HG03354 (cell line): ENCODE results near the gene SLC6A8.
"Not testable (repeated sequence)": the region's sequence is repeated elsewhere in the genome, so short reads cannot be mapped to it uniquely, and the experiment has no call there.

Source experiments
- ATAC-seq: cut with Tn5 transposase; IDR thresholded peaks from one replicate; pipeline ENCODE4 v1.9.1; 2021; ENCODE audit warnings: mild to moderate bottlenecking; ENCODE audit not compliant: unreplicated experiment, poor library complexity, severe bottlenecking

SLC6A8 gene

GRCh38 chrX:153670748-153671588, 16.8 kb upstream of the SLC6A8 start:
- ATAC-seq = no peak

DNA sequence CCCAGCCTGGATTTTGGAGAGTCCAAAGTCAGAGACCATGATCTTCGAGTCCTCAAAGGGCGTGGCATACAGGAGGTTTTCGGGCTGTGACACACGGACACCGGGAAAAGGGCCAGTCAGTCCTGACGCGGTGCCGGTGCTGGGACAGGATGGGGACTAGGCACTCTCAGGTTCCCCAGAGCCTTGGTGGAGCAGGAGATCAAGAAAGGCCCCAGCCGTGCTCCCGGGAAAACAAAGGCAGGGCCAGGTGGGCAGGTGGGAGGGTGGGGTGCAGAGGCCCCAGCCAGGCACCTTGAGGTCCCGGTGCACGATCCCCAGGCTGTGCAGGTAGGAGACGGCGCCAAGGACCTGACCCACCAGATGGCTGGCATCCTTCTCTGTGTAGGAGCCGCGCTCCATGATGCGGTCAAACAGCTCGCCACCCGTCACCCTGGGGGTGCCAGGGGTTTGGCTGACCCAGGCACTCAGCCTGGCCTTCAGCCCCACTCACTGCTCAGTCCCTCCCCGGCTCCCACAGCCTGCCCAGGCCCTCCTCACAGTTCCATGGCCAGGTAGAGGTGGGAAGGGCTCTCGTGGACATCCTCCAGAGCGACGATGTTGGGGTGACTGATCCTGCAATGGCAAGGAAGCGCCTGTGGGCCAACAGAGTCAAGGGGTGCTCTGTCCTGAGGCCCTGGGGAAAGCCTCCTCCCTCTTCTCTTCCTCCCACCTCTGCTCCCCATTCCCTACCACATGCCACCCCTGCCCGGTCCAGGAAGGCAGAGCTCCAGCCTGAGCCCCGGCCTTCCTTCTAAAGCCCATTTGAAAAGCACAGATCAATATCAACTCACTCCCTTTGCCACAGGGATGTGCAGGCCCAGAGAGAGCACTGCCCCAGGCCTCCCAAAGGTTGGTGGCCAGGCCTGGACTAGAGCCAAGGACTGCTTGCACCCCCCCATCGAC, 15.9 kb upstream of the SLC6A8 start:
- no peak for ATAC-seq

DNA sequence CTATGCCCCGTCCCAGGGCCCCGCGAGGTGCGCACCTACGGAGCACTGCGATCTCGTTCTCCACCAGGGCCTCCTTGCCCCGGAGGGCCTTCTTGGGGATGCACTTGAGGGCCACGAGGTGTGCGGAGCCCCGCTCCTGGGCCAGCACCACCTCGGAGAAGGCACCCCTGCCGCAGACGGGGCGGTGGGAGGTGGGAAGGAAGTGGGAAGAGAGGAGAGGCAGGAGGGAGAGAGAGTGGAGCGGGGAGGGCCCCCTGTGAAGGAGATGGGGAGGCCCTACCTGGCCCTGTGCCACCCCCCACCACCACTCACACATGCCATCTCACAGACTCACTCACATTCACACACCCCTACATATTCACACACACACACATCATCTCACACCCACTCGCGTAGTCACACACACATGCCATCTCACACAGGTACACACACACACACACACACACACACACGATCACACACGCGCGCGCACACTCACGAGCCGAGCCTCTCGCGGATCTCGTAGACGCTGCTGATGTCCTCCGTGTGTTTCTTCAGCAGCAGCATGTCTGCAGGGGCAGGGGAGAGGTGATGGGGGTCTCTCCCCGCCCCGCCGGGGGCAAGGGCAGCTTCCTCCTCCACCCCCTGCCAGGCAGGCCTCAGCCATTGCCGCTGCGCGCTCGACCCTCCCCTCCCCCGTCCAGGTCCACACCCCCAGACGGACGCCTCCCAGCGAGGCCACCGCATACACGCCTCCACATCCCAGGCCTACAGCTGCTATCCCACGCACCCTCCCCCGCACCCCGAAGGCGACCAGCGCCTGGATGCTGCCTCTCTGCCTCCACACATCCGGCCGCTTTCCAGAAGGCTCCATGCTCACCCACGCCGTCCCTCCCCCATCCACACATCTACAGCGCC, 14.9 kb upstream of the SLC6A8 start:
- ATAC-seq = no peak

DNA sequence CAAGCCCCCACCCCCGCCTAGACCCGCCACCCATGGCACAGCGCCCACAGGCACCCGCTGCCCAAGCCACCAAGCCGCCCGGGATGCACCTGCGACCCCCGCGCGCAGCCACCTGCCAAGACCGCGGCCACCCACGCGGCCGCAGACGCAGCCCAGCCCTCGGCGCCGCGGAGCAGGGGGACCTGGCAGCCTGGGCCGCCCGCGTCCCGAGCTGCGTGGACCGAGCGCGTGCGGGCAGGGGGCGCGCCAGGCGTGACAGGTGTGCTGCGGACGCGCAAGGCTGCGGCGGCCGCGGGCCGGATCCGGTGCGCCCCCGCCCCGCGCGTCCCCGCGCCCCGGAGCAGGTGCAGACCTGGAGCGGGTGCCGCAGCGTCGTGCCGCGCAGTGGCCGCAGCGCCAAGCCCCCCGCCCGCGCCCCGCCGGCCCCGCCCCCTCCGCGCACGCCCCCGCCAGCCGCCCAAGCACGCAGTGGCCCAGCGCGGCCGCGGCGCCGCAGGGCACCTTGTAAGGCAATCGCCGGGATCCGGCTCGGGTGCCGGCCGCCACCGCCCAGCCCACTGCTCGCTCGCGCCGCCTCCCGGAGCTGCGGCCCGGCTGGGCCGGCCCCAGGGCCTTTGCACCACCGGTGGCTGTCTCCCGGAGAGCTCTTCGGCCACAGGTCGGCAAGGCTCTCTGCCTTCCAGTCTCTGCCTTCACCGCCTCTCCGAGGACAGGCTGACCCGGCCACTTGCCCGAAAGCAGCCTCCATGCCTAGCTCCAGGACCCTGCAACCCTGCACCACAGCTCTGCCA, 14.1 kb upstream of the SLC6A8 start, which contains the start of gene PNCK:
PNCK (minus strand) TSS at position 386 of the 791 bp plus-strand sequence. CDS start 737 bp downstream, outside the sequence.
- no peak for ATAC-seq

DNA sequence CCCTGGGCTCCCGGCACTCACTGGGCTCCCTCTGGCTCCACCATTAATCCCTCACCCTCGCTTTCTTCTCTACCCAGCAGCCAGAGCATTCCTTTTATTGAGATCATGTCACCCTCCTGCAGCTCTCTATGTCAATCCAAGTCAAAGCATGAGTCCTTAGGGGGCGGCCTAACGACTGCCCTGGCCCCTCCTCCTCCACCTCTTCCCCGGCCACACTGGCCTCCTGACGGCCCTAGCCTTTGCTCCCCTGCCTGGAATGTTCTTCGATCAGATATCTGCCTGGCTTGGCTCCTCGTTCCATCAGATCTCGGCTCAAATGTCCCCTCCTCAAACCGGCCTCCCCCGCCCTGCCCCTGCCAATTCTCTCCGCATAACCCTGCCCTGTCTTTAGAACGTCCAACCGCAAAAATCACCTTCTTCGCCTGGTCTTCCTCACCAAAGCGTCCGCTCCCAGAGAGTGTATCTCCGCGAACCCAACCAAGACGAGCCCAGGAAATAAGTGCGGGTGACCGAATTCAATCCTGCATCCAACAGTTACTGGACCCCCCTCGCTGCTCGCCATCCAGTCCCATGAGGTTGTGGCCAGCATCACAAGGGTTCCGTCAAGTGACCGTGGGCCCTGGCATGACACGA, 13.4 kb upstream of the SLC6A8 start:
- no peak for ATAC-seq

- no peak for ATAC-seq
Observed at GRCh38 chrX:153681175-153681574, 6.6 kb upstream of the SLC6A8 start.

DNA sequence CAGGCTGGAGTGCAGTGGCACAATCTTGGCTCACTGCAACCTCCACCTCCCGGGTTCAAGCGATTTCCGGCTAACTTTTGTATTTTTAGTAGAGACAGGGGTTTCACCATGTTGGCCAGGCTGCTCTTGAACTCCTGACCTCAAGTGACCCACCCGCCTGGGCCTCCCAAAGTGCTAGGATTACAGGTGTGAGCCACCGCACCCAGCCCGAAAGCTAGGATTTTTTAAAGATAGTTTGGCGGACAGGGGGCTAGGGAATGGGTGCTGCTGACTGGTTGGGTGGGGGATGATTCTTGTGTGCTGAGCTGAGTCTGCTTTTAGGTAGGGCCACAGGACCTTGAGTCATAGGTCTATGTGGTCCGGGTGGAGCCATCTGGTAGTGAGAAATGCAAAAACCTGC, 4.2 kb upstream of the SLC6A8 start:
- ATAC-seq = not testable (repeated sequence)

DNA sequence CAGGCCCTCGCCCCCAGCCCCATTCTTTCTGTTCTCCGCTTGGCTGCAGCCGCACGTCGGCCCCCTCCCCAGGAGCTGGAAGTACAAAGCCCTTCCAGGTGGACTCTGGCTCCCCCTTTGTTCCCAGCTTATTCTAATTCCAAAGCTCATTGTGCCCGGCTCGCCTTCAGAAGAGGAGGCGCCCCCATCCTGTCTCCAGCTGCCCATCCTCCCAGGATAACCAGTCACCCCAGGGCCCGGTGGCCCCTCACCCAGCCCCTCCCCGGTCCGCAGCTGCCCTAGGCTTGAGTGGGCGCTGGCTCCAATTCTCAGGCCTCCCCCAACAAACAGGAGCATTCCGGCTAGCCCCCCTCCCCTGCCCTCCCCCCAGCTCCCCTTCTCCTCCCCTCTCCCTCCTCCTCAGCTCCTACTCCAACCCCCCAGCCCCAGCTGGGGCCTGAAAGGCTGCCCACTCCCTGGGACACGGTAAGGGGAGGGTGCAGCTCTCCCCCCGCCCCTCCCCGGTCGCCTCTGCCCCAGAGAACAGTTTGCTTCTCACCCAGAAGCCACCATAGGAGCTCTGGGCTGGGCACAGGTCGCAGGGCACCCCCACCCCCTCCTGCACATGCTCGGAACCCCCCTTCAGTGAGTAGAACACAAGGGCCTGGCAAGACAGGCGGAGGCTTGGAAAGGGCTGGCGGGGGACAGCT, 3.1 kb upstream of the SLC6A8 start:
- no peak for ATAC-seq

DNA sequence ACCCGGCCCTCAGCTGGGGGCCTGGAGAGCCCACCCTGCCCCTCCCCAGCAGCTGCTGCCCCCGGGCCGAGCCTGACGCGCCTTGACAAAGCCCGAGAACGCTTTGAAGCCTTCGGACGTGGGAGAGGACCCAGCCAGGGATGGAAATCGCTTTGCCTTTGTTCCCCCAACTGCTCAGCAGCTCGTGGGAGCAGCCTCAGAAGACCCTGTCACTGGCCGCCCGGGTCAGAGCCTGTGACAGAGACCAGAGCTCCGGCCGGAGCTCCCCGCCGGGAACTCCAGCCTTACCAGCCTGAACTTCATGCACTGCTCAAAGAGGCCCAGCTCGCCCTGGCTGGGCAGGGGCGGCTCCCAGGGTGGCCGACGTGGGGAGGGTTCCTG, 2.6 kb upstream of the SLC6A8 start:
- no peak for ATAC-seq

GRCh38 chrX:153685751-153686696, 1.7 kb upstream of the SLC6A8 start:
- ATAC-seq = no peak

GRCh38 chrX:153686711-153687110, 1.0 kb upstream of the SLC6A8 start:
- no peak for ATAC-seq

DNA sequence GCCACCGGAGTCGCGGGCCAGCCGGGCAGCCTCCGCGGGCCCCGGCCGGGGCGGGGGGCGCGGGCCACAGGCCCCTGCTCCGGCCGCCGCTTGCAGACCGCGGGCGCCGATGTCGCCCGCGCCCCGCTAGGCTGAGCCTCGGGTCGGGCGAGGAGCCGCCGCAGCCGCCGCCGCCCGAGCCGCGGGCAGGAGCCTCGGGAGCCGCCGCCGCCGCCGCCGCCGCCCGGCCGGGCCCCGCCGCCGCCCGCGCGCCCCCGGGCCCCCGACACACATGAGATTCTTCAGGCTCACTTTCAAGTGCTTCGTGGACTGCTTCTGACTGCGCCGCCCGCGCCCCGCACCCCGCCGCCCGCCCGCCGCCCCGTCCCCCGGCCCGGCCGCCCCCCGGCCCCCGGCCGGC, 345 bp downstream of the SLC6A8 start:
- no peak for ATAC-seq

DNA sequence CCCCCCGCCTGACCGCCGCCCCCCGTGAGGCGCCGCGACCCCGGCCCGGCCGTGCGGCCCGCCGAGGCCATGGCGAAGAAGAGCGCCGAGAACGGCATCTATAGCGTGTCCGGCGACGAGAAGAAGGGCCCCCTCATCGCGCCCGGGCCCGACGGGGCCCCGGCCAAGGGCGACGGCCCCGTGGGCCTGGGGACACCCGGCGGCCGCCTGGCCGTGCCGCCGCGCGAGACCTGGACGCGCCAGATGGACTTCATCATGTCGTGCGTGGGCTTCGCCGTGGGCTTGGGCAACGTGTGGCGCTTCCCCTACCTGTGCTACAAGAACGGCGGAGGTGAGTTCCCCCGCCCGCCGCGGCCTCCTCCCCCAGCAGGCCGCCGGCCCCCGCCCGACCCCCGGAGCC, 780 bp downstream of the SLC6A8 start:
- no peak for ATAC-seq

DNA sequence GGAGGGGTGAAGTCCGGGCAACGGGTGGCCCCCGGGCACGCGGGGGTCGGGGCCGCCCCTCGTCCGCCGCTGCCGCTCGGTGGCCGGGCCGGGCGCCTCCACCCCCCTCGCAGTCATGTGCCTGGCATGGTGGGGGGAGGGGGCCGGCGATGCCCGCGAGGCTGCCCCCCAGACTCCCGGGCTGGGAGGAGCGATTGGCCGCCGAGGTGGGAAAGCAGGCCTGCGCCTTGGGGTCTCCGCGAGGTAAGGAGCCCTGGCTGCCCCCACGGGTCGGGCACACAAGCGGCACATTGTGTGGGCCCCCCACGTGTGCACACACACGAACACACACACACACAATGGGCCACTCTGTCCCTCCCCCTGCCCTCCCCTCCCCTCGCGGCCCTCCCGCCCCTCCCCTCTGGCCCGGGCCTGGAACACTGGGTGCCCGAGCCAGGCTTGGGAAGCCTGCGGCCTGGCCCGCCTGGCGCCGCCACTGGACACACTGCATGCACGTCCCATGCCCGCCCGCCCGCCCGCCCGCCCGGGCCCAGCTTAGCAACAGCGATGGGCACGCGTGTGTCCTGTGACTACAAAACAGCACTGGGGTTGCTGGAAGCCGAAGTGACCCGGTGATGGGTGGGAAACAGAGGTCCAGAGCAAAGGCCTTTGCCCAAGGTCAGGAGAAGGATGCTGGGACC, 1.3 kb downstream of the SLC6A8 start:
- no peak for ATAC-seq

DNA sequence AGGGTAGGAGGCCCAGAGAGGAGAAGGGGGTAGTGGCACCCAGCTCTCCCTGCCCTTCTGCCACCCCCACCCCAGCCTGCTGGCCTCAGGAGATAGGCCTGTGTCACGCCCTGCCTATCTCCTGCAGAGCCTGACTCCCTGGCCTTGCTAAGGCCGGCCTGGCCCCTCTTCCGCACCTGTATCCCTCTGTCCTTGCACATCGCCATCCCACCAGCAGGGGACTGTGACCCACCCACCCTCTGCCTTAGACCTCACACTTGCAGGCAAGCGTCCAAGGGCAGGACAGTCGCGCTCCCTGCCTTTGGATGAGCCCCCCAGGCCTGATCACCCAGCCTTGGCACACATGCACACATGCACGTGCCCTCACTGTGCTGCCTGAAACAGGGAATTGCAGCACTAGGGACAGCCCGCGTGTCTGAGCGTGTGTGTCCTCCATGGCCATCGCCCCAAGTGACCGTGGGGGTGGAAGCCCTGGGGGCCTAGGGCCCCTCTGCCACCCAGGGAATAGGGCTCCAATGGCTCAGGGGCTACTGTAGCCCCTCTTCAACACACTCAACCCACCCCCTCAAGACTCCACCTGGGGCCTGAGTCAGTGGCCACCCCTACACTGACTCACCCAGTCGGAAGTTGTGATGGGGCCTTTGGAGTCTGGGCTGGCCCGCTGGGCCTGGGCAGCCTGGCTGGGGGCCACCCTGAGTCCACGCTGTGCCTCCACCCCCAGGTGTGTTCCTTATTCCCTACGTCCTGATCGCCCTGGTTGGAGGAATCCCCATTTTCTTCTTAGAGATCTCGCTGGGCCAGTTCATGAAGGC, 2.1 kb downstream of the SLC6A8 start:
- ATAC-seq = no peak

- ATAC-seq = no peak
Observed at GRCh38 chrX:153690466-153690865, 2.7 kb downstream of the SLC6A8 start.
